Measurements from ENCODE around the gene VAMP1.
"Not testable (repeated sequence)": the region's sequence is repeated elsewhere in the genome, so short reads cannot be mapped to it uniquely, and the experiment has no call there.

VAMP1 gene

GRCh38 chr12:6470375-6471163 lies at the start of gene VAMP1:
TSS of gene VAMP1 (minus strand) at chr12:6470677. CDS start at chr12:6470531, 146 bp downstream.
- peak; percentile 98 for DNase-seq

- no peak for DNase-seq
These were observed 49.7 kb upstream of the VAMP1 start for GRCh38 chr12:6520186-6520585.

- no peak for DNase-seq
These were observed 37.6 kb upstream of the VAMP1 start for GRCh38 chr12:6508087-6508486.

GRCh38 chr12:6507102-6507998 lies 36.9 kb upstream of the VAMP1 start:
- no peak for DNase-seq

GRCh38 chr12:6500466-6500865 lies 30.0 kb upstream of the VAMP1 start:
- DNase-seq, result no peak

- DNase-seq, result not testable (repeated sequence)
These were observed 26.8 kb upstream of the VAMP1 start for GRCh38 chr12:6497291-6497690.

GRCh38 chr12:6494968-6495367 lies 24.5 kb upstream of the VAMP1 start:
- DNase-seq, result no peak

- no peak for DNase-seq
These were observed 23.8 kb upstream of the VAMP1 start for GRCh38 chr12:6494258-6494743.

- DNase-seq, result peak; percentile 93
These were observed 23.2 kb upstream of the VAMP1 start, which contains the start of gene NCAPD2 for GRCh38 chr12:6493497-6494257. TSS of gene NCAPD2 (plus strand) at chr12:6494102. CDS start at chr12:6495099, 997 bp downstream.

GRCh38 chr12:6492838-6493496 lies 22.5 kb upstream of the VAMP1 start, which contains the start of gene MRPL51:
TSS of gene MRPL51 (minus strand) at chr12:6493262. CDS start at chr12:6493136, 126 bp downstream.
- DNase-seq, result peak; percentile 97

GRCh38 chr12:6490673-6491072 lies 20.2 kb upstream of the VAMP1 start:
- DNase-seq, result not testable (repeated sequence)

- DNase-seq, result no peak
These were observed 19.0 kb upstream of the VAMP1 start for GRCh38 chr12:6489449-6489848.

GRCh38 chr12:6488240-6488639 lies 17.8 kb upstream of the VAMP1 start:
- no peak for DNase-seq

GRCh38 chr12:6478416-6478815 lies 7.9 kb upstream of the VAMP1 start:
- no peak for DNase-seq

GRCh38 chr12:6477601-6478377 lies 7.3 kb upstream of the VAMP1 start:
- DNase-seq, result not testable (repeated sequence)

GRCh38 chr12:6476489-6476888 lies 6.0 kb upstream of the VAMP1 start:
- DNase-seq, result no peak

GRCh38 chr12:6475233-6475975 lies 4.9 kb upstream of the VAMP1 start:
- not testable (repeated sequence) for DNase-seq

GRCh38 chr12:6472491-6472890 lies 2.0 kb upstream of the VAMP1 start:
- DNase-seq, result no peak

- DNase-seq, result no peak
These were observed 1.5 kb upstream of the VAMP1 start for GRCh38 chr12:6471989-6472360.

- DNase-seq, result no peak
These were observed 685 bp downstream of the VAMP1 start for GRCh38 chr12:6469609-6470374.
